GM10847 (cell line): Measurements from ENCODE around the gene IWS1.
A peak's percentile ranks its signal among the peaks of the same experiment; 100 is the strongest.

ENCODE experiments used
- POLR2A ChIP-seq: IDR thresholded peaks from 2 replicates; pipeline ENCODE4 v1.6.1; 2011; ENCODE audit not compliant: insufficient read length; ENCODE audit errors: extremely low read depth

IWS1 gene

GRCh38 chr2:127526132-127527000 lies at the start of gene IWS1:
Gene IWS1 (minus strand): TSS chr2:127526489. CDS start chr2:127526208, 281 bp downstream.
- TF ChIP-seq POLR2A, result peak; percentile 64

DNA sequence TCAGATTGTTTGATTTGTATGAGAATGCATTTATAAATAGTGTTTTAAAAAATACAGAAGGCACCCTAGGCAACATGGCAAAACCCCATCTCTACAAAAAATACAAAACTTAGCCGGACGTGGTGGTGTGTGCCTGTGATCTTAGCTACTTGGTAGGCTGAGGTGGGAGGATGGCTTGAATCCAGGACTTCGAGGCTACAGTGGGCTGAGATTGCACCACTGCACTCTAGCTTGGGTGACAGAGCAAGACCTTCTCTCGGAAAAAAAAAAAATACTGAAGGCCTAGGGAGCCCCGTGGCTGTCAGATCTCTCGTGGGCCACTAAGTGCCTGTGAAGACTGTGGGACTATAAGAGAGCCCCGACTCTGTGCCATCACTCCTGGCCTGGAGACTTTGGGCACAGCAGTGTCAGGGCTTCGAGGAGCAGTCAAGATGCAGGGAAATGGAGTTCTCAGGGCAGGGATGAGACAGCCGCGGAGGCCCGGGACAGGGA lies 49.7 kb upstream of the IWS1 start:
- TF ChIP-seq POLR2A, result no peak

GRCh38 chr2:127575185-127575765 lies 49.0 kb upstream of the IWS1 start:
- no peak for TF ChIP-seq POLR2A

GRCh38 chr2:127574656-127575055 lies 48.4 kb upstream of the IWS1 start:
- no peak for TF ChIP-seq POLR2A

GRCh38 chr2:127573771-127574170 lies 47.5 kb upstream of the IWS1 start:
- no peak for TF ChIP-seq POLR2A

GRCh38 chr2:127573298-127573697 lies 47.0 kb upstream of the IWS1 start:
- no peak for TF ChIP-seq POLR2A

DNA sequence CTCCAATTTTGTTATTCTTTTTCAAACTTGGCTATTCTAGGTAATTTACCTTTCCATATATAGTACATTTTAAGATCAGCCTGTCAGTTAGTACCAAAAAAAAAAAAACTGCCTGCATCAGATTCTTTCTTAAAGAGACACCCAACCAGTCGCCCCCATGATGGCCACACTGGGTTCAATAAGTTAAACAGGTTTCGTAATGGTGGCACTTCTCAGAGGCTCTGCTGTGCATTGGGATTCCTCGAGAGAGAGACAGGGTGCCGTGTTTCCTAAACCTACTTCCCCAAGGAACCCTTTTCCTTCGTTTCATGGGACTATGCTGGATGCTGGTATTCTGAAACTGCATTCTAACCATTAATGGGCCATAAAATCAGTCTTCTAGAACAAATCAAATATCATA lies 46.6 kb upstream of the IWS1 start:
- no peak for TF ChIP-seq POLR2A

DNA sequence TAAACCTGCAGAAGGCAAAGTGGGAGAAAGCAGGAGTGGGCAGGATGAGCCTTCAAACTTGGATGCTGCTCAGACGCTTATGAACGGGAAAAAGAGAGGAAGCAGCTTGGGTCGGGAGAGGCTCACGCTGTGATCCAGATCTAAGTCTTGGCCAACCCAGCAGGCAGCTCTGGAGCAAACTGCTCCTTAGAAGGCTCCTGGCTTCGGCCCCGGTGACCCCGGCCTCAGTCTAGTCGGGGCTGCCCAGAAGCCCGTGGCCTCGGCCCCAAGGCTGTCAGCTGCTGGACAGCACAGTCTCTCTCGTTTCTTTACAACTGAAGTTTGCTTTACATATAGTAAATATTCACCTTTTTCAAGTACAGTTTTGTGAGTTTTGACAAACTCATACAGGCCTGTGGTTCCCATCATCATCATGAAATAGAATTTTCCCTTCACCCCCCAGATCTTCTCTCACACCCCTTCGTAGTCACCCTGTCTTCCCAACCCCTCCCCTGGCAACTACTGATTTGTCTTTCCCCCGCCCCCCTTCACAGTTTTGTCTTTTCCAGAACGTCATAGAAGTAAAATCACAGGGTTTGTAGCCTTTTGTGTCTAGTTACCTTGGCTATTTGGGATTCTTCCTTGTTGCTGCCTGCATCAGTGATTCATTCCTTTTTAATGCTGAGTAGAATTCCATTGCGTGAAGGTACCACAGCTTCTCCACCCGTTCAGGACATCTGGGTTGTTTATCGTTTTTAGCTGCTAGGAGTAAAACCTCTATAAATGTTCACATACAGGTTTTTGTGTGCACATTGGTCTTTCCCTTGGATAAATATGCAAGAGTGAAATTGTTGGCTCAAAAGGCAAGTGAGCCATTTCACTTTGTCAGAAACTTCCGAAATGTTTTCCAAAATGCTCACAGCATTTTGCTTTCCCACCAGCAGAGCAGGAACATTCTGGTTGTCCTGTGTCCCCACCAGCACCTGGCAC lies 44.3 kb upstream of the IWS1 start:
- TF ChIP-seq POLR2A, result no peak

GRCh38 chr2:127569666-127570065 lies 43.4 kb upstream of the IWS1 start:
- TF ChIP-seq POLR2A, result no peak

GRCh38 chr2:127568128-127568527 lies 41.8 kb upstream of the IWS1 start:
- TF ChIP-seq POLR2A, result no peak

DNA sequence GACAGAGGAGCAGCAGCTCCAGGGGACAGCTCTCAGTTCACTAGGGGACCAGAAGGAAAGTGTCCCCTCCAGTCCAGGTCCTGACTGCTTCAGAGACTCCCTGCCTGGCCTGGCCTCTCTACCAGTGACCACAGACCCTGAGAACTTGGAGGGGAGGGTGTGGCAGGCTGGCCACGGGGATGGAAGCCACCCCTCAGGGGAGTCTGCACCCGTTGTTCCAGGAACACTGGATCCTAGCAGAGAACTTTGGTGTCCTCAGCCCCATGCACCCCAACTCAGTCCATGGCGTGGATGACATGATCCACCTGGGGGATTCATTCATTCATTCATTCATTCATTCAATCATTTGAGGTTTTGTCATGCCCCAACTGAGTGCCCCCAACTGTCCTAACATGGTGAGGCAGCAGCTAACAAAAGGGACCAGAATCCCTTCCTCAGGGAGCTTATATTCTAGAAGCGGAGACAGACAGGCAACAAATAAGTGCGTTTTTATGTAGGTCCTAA lies 41.1 kb upstream of the IWS1 start:
- TF ChIP-seq POLR2A, result no peak

GRCh38 chr2:127566576-127566975 lies 40.3 kb upstream of the IWS1 start:
- TF ChIP-seq POLR2A, result no peak

DNA sequence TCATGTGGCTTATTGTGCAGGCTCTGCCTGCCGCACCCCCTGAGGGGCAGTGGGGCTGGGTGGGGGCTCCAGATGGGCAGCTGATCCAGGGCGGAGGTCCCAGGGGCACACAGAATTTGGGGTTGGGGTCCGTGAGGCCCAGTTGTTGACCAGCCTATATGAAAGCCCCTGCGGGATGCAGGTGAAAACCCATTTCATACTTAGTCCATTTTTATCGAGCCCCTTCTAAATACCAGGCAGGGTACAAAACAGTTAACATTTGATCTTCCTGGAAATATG lies 39.8 kb upstream of the IWS1 start:
- no peak for TF ChIP-seq POLR2A

GRCh38 chr2:127565261-127566138 lies 39.2 kb upstream of the IWS1 start:
- no peak for TF ChIP-seq POLR2A
